NCI-H748 (cell line): ENCODE data around the gene IQCH.
A peak's percentile ranks its signal among the peaks of the same experiment; 100 is the strongest.

Experiments
- DNase-seq: peaks from one replicate; lab custom pipeline; 2025; ENCODE audit not compliant: unreplicated experiment; lab: John Stamatoyannopoulos, UW

The IQCH gene

DNA sequence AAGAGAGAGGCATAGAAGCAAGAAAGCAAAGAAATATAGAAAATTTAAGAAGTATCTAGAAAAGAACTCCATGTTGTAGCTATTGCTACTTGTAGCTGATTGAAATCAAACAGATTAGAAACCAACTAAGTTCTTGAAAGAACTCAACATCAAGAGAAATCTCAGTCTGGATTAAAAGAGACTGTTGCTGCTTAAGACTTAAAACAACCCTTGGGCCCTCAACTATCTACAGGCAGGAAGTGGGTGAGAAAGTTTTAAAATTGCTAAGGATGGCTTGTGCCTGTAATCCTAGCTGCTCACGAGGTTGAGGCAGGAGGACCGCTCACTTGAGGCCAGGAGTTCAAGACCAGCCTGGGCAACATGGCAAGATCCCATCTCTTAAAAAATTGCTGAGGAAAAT lies 227.1 kb downstream of the IQCH start:
- no peak for DNase-seq

GRCh38 chr15:67495585-67495984 lies 241.0 kb downstream of the IQCH start:
- DNase-seq: no peak

DNA sequence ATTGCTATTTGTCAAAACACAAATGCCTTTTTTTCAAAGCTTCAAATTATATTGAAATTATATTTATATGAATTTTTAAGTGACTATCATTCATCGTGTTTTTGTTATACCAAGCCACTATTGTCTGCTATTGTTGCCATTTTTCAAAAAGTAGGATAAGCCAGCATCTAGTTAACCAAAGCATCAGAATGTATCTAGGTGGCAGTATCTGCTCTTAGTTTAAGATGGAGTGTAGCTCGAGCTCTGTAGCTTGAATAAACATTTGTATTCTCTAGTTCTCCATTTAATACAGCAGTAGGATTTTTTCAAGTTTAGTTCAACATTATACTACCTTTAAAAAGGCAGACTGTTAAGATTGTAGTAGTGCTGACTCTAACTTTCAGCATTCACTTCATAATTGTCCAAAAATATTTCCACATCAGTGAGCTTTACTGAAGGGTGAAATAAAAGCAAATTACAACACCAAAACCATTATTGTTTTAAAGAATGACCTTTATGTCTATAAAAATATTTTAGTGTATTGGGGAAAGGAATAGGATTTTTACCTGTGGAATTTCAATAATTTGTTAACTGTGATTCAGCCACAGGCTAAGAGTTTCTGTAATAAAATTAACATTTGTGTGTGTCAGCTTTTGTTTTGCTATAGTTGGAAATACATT lies 246.7 kb downstream of the IQCH start:
- DNase-seq: peak; percentile 34

- peak; percentile 78 for DNase-seq
Measured at GRCh38 chr15:67501836-67502461, 247.4 kb downstream of the IQCH start.

- no peak for DNase-seq
Measured at GRCh38 chr15:67504056-67504455, 249.5 kb downstream of the IQCH start.

DNA sequence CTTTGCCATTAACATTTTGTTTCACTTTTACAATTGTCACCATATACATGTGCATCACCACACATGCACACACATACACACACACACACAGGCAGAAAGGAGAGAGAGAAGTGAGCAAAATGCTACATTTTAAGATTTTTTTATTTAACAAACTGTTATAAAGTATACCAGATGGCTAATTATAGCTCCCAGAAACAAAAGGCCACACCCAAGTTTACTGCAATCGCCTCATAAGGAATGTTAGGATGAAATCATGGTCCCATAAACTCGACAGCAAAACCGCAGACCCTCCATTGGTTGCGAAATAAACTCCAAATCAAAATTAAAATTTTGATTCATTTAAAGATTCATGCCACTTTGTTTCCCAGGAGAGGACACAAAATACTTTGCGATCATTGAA lies 250.2 kb downstream of the IQCH start:
- DNase-seq: no peak

GRCh38 chr15:67505675-67506572 lies 251.3 kb downstream of the IQCH start:
- no peak for DNase-seq

DNA sequence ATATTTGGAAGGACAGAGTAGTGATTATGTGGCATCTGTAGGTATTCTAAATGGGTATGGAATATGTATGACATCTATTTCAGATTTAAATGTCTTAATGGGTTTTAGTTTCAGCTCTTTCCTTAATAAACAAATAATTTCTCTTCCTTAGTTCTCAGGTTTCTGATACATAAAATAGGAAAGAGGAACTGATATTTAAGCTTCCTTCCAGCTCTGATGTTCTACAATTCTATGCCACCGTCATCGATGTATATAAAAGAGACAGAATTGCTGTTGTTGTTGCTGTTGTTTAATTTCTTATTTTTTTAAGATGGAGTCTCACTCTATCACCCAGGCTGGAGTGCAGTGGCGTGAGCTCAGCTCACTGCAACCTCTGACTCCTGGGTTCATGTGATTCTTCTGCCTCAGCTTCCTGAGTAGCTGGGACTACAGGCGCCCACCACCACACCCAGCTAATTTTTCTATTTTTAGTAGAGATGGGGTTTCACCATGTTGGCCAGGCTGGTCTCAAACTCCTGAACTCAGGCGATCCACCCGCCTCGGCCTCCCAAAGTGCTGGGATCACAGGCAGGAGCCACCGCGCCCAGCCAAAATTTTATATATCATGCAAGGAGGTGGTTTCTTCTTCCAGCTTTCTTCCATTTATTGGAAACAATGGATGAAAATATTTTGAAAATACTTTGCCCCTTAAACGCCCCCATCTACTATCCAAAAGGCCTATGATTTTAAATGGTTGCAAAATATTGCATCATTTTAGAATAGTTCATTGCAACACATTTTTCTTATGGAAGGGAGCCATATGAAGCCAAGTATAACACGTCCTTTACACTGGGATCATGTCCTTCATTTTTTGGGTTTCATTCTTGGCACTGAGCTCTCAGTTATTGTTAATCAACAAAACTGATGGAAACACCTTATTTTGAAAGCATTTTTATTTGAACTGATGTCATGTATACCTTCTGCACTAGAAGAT lies 252.5 kb downstream of the IQCH start:
- no peak for DNase-seq

DNA sequence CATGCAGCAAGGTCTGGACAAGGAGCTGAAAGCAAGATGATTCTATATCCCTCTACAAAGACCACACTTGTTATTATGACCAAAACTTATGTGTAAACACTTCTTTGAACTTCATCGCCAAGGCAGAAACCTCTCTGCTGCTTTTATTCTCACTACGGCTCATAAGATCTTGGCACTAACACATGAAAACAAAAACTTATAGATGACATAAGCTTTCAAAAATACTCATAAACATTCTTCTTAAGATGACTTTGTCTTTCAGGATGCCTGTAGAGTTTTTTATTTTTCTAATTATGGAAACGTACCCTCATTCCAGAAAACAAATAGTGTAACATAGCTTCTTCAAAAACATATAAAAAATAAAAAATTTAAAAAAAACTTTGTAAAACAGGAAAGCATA lies 253.8 kb downstream of the IQCH start:
- DNase-seq: no peak

GRCh38 chr15:67509918-67510317 lies 255.3 kb downstream of the IQCH start:
- DNase-seq: no peak

DNA sequence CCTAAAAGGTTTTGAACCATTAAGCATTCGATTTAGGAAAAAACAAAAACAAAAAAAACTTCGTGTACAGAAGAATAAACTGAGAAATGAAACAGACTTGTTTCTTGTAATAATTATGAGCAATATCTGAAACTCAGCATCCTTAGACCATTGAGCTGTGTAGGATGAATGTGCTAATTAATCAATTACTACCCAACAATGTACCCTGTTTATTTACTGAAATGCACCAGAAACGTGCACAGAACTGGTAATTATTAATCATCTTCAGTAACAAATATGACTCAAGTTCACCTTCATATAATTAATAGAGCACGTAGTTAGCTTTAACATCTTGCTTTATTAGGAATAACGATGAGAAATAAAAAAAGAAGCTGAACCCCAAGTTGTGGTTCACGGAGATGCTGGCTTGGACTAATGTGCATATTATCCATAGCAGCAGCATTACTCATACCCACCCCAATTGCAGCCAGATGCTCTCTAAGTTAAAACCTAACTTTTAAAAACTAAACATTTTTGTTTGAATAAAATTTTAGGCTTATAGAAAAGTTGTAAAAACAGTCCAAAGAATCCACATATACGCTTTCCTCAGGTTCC lies 256.1 kb downstream of the IQCH start:
- DNase-seq: no peak

GRCh38 chr15:67511606-67512005 lies 257.0 kb downstream of the IQCH start:
- no peak for DNase-seq

DNA sequence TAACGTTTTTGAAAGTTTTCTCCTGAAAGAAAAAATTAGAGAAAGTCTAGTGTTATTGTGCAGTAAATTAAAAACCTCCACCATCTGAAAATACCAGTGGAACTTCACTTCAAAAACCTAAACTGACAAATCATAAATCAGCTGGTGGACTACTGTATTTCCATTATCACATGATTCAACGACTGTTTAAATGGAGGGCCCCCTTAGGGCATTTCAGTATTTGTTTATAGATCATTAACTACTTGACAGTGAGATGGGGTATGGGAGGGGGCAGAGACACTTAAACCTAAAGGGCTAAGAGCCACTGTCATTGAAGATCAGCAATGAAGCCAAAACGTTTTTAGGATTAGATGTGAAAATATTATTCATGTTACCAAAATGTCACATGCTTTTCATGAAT lies 257.6 kb downstream of the IQCH start:
- peak; percentile 83 for DNase-seq

- DNase-seq: no peak
Measured at GRCh38 chr15:67512933-67513714, 258.5 kb downstream of the IQCH start.

DNA sequence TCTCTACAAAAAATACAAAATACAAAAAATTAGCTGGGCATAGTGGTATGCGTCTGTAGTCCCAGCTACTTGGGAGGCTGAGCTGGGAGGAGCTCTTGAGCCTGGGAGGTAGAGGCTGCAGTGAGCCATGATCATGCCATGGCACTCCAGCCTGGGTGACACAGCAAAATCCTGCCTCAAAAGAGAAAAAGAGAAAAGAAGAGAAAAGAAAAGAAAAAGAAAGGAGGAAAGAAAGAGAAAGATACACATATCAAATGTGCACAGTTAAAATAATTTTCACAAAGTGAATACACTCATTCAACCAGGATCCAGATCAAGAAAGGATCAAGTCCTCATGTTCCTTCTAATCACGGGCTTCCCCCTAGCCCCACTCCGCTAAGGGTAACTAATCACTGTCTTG lies 260.5 kb downstream of the IQCH start:
- DNase-seq: no peak

DNA sequence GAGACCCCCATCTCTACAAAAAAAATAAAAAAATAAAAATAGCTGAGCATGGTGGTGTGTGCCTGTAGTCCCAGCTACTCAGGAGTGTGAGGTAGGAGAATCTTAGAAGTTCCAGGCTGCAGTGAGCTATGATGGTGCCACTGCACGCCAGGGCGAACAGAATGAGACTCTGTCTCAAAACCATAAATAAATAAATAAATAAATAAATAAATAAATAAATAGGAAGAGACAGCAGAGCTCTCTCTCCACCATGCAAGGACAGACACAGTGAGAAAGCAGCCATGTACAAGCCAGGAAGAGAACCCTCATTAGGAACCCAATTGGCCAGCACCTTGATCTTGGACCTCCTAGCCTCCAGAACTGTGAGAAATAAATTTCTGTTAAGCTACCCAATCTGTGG lies 261.0 kb downstream of the IQCH start:
- no peak for DNase-seq

DNA sequence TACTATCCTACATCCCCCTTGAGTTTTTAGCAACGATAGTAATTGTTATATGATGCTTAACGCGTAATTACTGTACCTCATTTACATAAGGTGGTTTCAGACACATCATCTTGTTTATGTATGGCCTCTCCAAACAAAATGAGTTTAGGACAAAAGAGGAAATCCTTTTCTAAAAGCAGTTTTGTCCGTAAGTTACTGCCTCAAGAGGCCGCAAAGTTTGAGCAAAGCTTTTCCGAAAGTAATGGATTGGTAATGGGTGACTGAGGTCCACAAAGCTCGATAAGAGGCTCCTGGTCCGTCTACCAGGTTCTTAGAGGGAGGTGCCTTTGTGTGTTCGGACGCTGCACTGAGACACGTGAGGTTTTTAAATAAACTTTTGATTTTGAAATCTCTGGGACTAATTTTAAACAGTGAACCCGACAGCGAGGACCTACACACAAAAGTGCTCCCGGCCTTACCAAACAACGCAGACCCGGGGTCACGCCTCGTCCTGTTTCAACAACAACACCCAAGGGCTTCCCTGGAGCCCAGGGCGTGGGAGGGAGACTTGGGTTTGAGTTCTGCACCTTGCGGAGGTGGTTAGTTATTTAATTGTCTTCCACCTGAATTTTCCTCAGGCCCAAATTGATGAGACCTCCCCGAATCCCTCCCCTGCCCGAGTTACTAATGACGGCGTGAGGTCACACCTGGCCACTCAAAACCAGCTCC lies 265.9 kb downstream of the IQCH start:
- no peak for DNase-seq

- peak; percentile 82 for DNase-seq
Measured at GRCh38 chr15:67521029-67521782, 266.6 kb downstream of the IQCH start, which contains the start of gene C15orf61. C15orf61 (plus strand) TSS chr15:67521131; CDS start chr15:67521249, 118 bp downstream.
